H1 (cell line): ENCODE results near the gene UBE4B.

Experiments used
- CBX8 ChIP-seq: fragments of 300-800, 300-1000 bp; sonication (generic); IDR thresholded peaks from 2 replicates; pipeline ENCODE4 v1.7.1; 2016; ENCODE audit warnings: low read depth, low read length, borderline replicate concordance
- CHD1 ChIP-seq: IDR thresholded peaks from 2 replicates; pipeline ENCODE4 v1.6.1; 2012; ENCODE audit warnings: low read depth, low read length, improper control_type of control experiment
- EZH2 ChIP-seq: fragments of 200-600 bp; sonication (generic); IDR thresholded peaks from 2 replicates; pipeline ENCODE4 v1.7.1; 2012; ENCODE audit warnings: low read depth, mild to moderate bottlenecking, moderate library complexity, low read length, inconsistent platforms; ENCODE audit not compliant: severe bottlenecking
- FOSL1 ChIP-seq: IDR thresholded peaks from 2 replicates; pipeline ENCODE4 v1.6.1; 2011; ENCODE audit warnings: mild to moderate bottlenecking, low read depth, low read length, moderate library complexity; ENCODE audit not compliant: insufficient read depth
- HDAC6 ChIP-seq: IDR thresholded peaks from one replicate; pipeline ENCODE4 v1.7.1; 2012; ENCODE audit warnings: low read depth, mild to moderate bottlenecking, inconsistent platforms, low read length, moderate library complexity
- MAFK ChIP-seq: IDR thresholded peaks from 2 replicates; pipeline ENCODE4 v1.6.1; 2012; ENCODE audit warnings: low read depth, mild to moderate bottlenecking, improper control_type of control experiment, low read length
- NANOG ChIP-seq: IDR thresholded peaks from 2 replicates; pipeline ENCODE4 v1.6.1; 2011; ENCODE audit warnings: low read length, low read depth, mild to moderate bottlenecking, inconsistent platforms; ENCODE audit not compliant: insufficient read depth, poor library complexity, severe bottlenecking
- POLR2A ChIP-seq, 2 experiments: IDR thresholded peaks; 1 replicate in 1 of 2; 2 replicates in 1 of 2; pipeline ENCODE4 v1.6.1; 2011; ENCODE audit warnings: low read depth in 2 of 2, low read length in 2 of 2, mild to moderate bottlenecking in 2 of 2; ENCODE audit errors: control extremely low read depth in 1 of 2
- POLR2AphosphoS5 ChIP-seq: IDR thresholded peaks from 2 replicates; pipeline ENCODE4 v1.6.1; 2011; ENCODE audit warnings: low read depth, low read length
- RAD21 ChIP-seq, 2 experiments: IDR thresholded peaks in 1 of 2; conservative IDR thresholded peaks in 1 of 2; 2 replicates each; pipeline ENCODE4 v1.6.1; 2011; ENCODE audit warnings: low read depth in 2 of 2, low read length in 2 of 2, improper control_type of control experiment in 1 of 2, inconsistent platforms in 1 of 2, mild to moderate bottlenecking in 1 of 2, moderate library complexity in 1 of 2
- SIX5 ChIP-seq: IDR thresholded peaks from 2 replicates; pipeline ENCODE4 v1.6.1; 2011; ENCODE audit warnings: mild to moderate bottlenecking, low read depth, low read length
- TCF12 ChIP-seq: IDR thresholded peaks from 2 replicates; pipeline ENCODE4 v1.6.1; 2011; ENCODE audit warnings: low read depth, mild to moderate bottlenecking, low read length
- TF ChIP-seq, protein P1 (sequence below), 3 experiments: IDR thresholded peaks; 1 replicate in 2 of 3; 2 replicates in 1 of 3; pipeline versions ENCODE4 v1.5.1 to v1.6.1; 2011; ENCODE audit warnings: low read length in 3 of 3, mild to moderate bottlenecking in 3 of 3, inconsistent platforms in 2 of 3, low read depth in 1 of 3, moderate library complexity in 1 of 3; ENCODE audit not compliant: insufficient read depth in 1 of 3; ENCODE audit errors: control extremely low read depth in 1 of 3

DNA sequence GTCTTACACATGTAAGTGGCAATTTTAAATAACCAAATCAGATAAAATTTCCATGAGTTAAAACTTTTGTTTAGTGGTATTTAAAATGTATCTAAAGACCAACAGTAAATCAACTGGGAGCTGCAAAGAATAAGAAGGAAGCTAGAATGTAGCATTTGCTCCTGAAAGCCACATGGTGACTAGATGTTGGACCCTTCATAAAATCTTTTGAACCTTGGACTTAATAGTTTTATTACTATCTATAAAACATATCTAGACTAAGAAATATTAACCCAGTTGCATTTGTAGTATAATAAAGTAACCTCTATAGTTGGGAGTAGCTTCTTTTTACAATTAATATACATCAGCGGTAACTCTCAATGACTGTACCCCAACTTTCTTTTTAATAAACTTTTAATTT lies 72.1 kb downstream of the UBE4B start:
- TF ChIP-seq NANOG (no peak), TCF12 (no peak), EZH2 (no peak), RAD21 (IDR thresholded peaks at IDR 0.05 in 1 of 2, conservative IDR thresholded peaks at IDR 0.05 in 1 of 2; ENCODE audit: low read depth in 2 of 2, low read length in 2 of 2) (no peak), SIX5 (no peak), POLR2AphosphoS5 (no peak), CBX8 (no peak), CHD1 (no peak), FOSL1 (no peak), HDAC6 (no peak), POLR2A (IDR thresholded peaks at IDR 0.05; ENCODE audit: control extremely low read depth in 1 of 2, low read depth in 2 of 2, low read length in 2 of 2) (no peak), MAFK (no peak)
- TF ChIP-seq, protein P1, sequence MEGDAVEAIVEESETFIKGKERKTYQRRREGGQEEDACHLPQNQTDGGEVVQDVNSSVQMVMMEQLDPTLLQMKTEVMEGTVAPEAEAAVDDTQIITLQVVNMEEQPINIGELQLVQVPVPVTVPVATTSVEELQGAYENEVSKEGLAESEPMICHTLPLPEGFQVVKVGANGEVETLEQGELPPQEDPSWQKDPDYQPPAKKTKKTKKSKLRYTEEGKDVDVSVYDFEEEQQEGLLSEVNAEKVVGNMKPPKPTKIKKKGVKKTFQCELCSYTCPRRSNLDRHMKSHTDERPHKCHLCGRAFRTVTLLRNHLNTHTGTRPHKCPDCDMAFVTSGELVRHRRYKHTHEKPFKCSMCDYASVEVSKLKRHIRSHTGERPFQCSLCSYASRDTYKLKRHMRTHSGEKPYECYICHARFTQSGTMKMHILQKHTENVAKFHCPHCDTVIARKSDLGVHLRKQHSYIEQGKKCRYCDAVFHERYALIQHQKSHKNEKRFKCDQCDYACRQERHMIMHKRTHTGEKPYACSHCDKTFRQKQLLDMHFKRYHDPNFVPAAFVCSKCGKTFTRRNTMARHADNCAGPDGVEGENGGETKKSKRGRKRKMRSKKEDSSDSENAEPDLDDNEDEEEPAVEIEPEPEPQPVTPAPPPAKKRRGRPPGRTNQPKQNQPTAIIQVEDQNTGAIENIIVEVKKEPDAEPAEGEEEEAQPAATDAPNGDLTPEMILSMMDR (IDR thresholded peaks at IDR 0.05; ENCODE audit: control extremely low read depth in 1 of 3, insufficient read depth in 1 of 3, low read depth in 1 of 3, low read length in 3 of 3), result no peak
